Measurements from ENCODE around the gene PVR.
A peak's percentile ranks its signal among the peaks of the same experiment; 100 is the strongest.
"Not testable (repeated sequence)": the region's sequence is repeated elsewhere in the genome, so short reads cannot be mapped to it uniquely, and the experiment has no call there.

Gene PVR

GRCh38 chr19:44618640-44619357 lies 24.9 kb upstream of the PVR start:
- DNase-seq (ENCODE audit: low spot score) = no peak

- no peak for DNase-seq (ENCODE audit: low spot score)
Observed at GRCh38 chr19:44620667-44621066, 23.0 kb upstream of the PVR start.

- no peak for DNase-seq (ENCODE audit: low spot score)
Observed at GRCh38 chr19:44621367-44621766, 22.3 kb upstream of the PVR start.

GRCh38 chr19:44623080-44623479 lies 20.6 kb upstream of the PVR start:
- peak; percentile 57 for DNase-seq (ENCODE audit: low spot score)

- no peak for DNase-seq (ENCODE audit: low spot score)
Observed at GRCh38 chr19:44623626-44624025, 20.1 kb upstream of the PVR start.

- no peak for DNase-seq (ENCODE audit: low spot score)
Observed at GRCh38 chr19:44624840-44625354, 18.8 kb upstream of the PVR start.

- DNase-seq (ENCODE audit: low spot score) = not testable (repeated sequence)
Observed at GRCh38 chr19:44625637-44626036, 18.1 kb upstream of the PVR start.

GRCh38 chr19:44626048-44626624 lies 17.6 kb upstream of the PVR start:
- DNase-seq (ENCODE audit: low spot score) = peak; percentile 90

GRCh38 chr19:44627631-44628030 lies 16.1 kb upstream of the PVR start:
- DNase-seq (ENCODE audit: low spot score) = no peak

- no peak for DNase-seq (ENCODE audit: low spot score)
Observed at GRCh38 chr19:44628793-44629192, 14.9 kb upstream of the PVR start.

- DNase-seq (ENCODE audit: low spot score) = not testable (repeated sequence)
Observed at GRCh38 chr19:44631611-44632010, 12.1 kb upstream of the PVR start.

- DNase-seq (ENCODE audit: low spot score) = not testable (repeated sequence)
Observed at GRCh38 chr19:44634058-44634457, 9.7 kb upstream of the PVR start.

GRCh38 chr19:44634785-44635184 lies 8.9 kb upstream of the PVR start:
- no peak for DNase-seq (ENCODE audit: low spot score)

GRCh38 chr19:44635581-44636438 lies 7.9 kb upstream of the PVR start:
- DNase-seq (ENCODE audit: low spot score) = peak; percentile 22

- no peak for DNase-seq (ENCODE audit: low spot score)
Observed at GRCh38 chr19:44636439-44637389, 7.0 kb upstream of the PVR start.

GRCh38 chr19:44637390-44637764 lies 6.3 kb upstream of the PVR start:
- no peak for DNase-seq (ENCODE audit: low spot score)

- DNase-seq (ENCODE audit: low spot score) = peak; percentile 49
Observed at GRCh38 chr19:44640518-44640917, 3.2 kb upstream of the PVR start.

GRCh38 chr19:44641501-44642265 lies 2.0 kb upstream of the PVR start:
- no peak for DNase-seq (ENCODE audit: low spot score)

- DNase-seq (ENCODE audit: low spot score) = no peak
Observed at GRCh38 chr19:44642377-44642776, 1.3 kb upstream of the PVR start.

- peak; percentile 54 for DNase-seq (ENCODE audit: low spot score)
Observed at GRCh38 chr19:44644402-44645016, 799 bp downstream of the PVR start.
